Daoy (cell line): ENCODE results near the gene STX1A. TPM values are rescaled to one million over a fixed set of nuclear protein-coding genes. Genes with fewer than 3 reads are reported as not detected.
"Not testable (repeated sequence)": the region's sequence is repeated elsewhere in the genome, so short reads cannot be mapped to it uniquely, and the experiment has no call there.

ENCODE experiments used
- DNase-seq: peaks from one replicate; pipeline ENCODE4 v3.0.0-alpha.2; 2015; ENCODE audit warnings: low read depth
- total RNA-seq: library from RNA; depleted of rRNA; stranded (reverse); fragments of >200 nt; shearing (Covaris generic); gene quantifications from 2 replicates; pipeline ENCODE4 v1.2.3, GENCODE V29; 2014

STX1A gene
- total RNA-seq, 1 experiment from 2014 or later = 65.7 TPM

DNA sequence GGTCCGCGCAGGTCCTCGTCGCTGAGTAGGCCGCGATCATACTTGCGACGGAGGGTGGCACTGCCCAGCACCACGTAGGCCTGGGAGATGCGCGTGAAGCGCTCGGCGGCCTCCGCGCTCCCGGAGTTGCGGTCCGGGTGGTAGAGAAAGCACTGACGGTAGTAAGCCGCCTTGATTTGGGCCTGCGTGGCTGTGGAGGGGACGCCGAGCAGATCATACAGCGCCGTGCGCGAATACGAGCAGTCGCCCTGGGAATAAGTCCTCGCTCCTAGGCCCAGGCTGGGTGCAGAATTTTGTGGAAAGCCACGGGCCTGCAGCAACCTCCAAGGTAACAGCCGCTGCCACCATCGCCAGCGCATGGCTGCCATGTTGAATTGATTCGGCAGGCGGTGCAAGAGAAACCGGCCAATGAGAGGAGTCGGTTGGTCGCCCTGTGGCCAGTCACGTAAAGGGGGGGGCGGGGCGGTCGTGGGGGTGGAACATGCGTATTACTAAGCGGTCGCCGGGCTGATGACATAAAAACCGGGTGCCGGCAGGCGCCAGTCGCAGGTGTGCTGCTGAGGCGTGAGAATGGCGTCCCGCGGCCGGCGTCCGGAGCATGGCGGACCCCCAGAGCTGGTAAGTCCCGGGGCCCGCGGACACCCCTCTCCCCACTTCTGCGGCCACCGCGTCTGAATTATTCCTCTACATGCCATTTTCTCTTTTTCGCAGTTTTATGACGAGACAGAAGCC, 36.2 kb downstream of the STX1A start, which contains the start of the genes BUD23 and DNAJC30:
Gene BUD23, plus strand, starts transcription at position 542 of the 732 bp plus-strand sequence. Its CDS starts 29 bp downstream, at position 571.
Gene DNAJC30, minus strand, starts transcription at position 398 of the 732 bp plus-strand sequence. Its CDS starts 30 bp downstream, at position 368.
- DNase-seq = peak; percentile 100

GRCh38 chr7:73682745-73683055, 36.8 kb downstream of the STX1A start:
- DNase-seq = no peak

GRCh38 chr7:73681031-73681430, 38.4 kb downstream of the STX1A start:
- DNase-seq = peak; percentile 73

DNA sequence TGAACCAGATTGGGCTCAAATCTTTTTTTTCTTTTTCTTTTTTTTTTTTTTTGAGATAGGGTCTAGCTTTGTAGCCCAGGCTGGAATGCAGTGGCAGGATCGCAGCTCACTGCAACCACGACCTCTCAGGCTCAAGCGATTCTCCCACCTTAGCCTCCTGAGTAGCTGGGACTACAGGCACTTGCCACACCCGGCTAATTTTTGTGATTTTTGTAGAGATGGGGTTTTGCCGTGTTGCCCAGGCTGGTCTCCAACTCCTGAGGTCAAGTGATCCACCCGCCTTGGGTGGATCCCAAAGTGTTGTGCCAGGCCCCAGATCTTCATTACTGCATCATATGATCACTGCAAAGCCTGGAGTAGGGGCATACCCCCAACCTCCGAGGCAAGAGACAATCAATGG, 39.0 kb downstream of the STX1A start:
- no peak for DNase-seq

- DNase-seq = no peak
Measured at GRCh38 chr7:73679709-73680108, 39.8 kb downstream of the STX1A start.

DNA sequence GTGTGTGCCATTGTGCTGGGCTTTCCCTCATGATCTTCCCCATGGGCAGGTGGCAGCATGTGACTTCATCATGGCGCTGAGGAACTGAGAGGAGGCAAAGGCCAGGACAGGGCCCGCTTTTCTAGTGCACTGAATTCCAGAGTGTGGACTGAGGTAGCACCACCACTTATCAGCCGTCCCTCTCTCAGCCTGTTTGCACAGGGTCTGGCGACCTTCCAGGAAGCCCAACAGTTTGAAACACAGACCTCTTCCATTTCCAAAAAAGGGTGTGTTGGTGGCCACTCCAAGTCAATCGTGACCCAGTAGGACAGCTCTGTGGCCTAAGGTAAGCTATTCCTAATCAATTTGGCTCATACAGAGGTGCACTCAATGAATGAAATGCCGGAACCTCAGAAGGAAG, 40.6 kb downstream of the STX1A start:
- no peak for DNase-seq

GRCh38 chr7:73676062-73676461, 43.4 kb downstream of the STX1A start:
- DNase-seq = not testable (repeated sequence)

DNA sequence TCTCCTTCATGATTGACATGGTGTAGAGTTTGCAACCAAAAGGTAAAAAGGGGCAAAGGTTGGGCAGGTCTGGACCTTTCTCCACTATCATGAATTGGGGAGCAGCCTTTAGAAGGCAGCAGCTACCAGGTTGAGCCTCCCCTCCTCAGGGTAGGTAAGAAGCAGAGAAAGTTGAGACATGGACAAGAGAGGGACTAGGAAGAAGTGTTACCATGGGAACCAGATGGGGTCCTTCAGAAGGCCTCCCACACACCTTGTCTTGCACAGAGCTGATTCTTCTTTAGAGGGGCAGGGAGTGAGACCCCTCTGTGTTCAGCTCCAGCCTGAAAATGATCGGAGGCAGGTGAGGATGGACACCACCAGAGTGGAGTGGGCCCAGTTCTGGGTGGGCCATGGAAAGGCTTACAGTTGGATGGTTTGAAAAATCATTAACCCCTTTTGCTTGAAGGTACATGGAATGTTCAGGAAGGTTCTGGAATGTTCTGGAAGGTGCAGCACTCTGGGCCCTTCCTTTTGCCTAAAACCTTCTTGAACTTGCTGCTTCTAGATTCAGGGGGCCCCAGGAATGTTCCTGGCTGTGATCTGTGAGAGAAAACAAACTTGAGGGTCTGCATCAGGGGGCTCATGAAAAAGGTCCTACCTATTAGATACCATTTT, 44.9 kb downstream of the STX1A start:
- no peak for DNase-seq

GRCh38 chr7:73671857-73672445, 47.5 kb downstream of the STX1A start:
- no peak for DNase-seq

DNA sequence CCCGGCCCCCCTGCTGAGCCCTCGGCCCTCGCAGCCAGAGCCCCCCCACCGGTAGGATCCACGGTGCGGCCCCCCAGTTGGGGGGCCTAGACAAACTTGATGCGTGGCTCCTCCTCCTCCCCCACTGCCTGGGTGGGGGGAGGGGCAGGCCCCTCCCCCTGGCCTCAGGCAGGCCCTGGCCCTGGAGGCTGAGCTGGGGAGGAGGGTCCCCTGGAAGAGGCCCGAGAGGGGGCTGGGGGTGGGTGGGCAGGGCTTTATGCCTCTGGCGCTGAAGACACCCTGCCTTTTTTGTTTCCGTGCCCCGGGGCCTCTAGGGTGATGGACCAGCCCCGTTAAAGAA, 48.2 kb downstream of the STX1A start:
- no peak for DNase-seq

DNA sequence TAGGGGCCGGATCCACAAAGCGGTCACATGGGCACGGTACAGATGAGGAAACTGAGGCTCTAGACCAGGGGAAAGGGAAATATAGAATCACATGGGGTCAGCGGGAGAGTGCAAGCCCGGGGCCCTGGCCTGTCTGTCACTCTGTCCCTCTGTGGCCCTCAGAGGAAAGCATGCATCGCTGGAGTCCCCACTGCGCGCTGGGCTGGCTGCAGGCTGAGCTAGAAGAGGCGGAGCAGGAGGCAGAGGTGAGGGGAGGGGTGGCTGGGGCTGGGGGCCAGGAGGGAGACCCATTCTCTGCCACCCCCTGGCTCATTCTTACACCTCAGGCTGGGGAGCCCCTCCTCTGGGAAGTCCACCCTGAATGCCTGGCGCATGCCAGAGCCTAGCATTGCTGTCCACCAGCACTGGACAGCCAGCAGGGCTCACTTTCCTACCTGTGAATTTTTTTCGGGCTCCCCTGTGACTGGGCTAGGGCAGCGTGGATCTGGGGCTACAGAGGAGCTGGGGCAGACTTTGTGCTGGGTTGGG, 49.5 kb downstream of the STX1A start:
- DNase-seq = no peak

DNA sequence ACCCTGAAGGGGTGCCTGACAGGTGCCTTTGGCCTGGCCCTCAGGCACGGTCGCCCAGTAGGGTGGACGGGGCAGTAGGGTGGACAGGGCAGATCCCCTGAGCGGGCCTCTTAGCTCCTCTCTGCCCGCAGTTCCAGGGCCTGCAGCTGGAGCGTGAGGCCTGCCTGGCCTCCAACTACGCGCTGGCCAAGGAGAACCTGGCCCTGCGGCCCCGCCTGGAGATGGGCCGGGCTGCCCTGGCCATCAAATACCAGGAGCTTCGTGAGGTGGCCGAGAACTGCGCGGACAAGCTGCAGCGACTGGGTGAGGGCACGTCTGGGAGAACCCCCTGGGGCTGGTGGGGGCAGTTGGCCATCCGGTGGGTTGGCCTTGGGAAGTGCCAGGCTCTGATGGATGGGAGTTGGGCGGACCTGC, 50.2 kb downstream of the STX1A start:
- no peak for DNase-seq

DNA sequence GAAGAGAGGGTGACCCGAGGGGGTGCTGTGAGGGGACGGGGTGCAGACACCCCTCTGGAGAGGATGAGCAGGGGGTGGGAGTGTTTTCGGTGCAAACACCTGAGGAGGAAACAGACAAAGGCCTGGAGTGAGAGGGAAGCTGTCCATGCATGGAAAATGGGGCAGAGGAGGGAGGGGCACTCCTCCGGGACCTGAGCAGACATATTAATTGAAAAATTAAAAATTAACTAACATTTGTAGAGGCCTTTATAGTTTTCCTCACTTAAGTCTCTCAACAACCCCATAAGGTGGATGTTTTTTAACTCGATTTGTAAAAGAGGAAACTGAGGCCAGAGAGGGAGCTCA, 50.6 kb downstream of the STX1A start:
- no peak for DNase-seq

DNA sequence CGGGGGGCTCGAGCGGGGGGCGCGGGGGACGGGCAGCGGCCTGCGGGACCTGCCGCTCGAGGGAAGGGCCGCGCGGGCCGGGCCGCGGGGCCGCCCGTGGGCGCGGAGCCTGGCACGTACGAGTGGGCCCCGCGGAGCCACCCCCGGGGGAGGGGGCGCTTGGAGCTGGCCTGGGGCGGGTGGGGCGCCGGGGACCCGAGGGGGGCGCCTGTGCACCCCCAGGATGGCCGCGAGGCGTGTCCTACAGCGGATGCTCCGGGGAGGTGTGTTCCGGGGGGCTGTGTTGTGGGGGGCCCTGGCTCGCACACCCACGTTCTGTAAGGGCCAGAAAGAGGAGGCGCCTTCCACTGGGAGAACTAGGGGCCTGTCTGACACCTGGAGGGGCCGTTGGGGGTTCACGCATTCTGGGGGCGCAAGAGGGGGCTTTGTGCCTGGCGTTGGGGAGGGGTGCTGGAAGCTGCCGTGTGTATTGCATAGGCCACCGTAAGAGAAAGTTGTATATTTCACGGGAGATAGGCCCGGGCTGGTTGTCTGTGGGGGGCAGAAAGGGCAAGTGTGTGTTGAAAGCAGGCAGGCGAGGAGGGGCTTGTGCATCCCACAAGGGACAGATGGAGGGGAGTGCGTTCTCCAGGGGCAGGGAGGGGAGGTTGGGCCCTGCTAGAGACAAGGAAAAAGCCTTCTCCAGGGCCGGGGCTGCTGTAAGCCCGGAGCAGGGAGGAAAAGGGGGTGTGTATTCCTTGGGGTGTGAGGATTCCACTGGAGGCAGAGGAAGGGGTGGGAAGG, 51.2 kb downstream of the STX1A start:
- peak; percentile 41 for DNase-seq

DNA sequence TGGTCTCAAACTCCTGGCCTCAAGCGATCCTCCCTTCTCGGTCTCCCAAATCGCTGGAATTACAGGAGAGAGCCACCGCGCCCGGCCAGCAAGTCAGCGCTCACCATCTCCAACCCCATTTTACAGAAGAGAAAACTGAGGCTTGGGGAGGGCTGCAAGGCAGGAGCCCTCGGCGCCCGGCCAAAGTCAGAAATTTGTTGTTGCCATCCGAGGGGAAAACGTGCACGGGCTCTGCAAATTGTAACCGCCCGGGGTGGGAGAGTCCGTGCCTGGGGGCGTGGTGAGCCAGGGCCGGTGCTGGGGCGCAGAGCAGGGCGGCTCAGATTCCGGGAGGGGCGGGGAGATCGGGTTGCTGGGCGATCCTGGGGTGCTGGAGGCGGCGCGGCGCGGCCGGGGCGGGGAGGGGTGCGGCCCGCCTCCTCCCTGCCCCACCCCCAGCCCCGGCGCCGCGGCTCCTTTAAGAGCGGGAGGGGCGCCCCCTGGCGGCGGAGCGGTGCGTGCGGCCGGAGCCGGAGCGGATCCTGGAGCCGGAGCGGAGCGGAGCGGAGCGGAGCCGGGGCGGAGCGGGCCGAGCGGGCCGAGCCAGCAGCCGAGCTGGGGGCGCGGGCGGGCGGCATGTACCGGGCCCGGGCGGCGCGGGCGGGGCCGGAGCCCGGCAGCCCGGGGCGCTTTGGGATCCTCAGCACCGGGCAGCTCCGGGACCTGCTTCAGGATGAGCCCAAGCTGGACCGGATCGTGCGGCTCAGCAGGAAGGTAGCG, 51.9 kb downstream of the STX1A start, which contains the start of gene VPS37D:
Gene VPS37D, plus strand, starts transcription at position 488 of the 759 bp plus-strand sequence. Its CDS starts 128 bp downstream, at position 616.
- DNase-seq = peak; percentile 98

DNA sequence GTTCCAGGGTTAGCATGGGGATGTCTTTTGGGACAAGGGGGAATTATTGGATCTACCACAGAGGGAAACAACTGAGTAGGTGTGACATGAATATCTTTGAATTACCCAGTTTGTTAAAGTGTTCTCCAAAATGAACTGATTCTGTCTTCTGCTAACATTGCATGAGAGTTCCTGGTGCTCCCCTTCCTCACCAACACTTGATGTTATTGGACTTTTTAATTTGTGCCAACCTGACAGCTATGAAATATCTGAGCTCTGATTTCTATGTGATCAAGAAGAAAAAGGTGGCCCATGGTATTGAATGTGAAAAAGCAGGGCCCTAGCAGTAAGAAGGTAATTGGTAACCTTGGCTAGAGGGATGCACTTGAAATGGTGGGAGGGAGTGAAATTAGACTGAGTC, 56.4 kb downstream of the STX1A start:
- no peak for DNase-seq

GRCh38 chr7:73660594-73660993, 58.9 kb downstream of the STX1A start:
- not testable (repeated sequence) for DNase-seq

GRCh38 chr7:73659983-73660382, 59.5 kb downstream of the STX1A start:
- DNase-seq = no peak

DNA sequence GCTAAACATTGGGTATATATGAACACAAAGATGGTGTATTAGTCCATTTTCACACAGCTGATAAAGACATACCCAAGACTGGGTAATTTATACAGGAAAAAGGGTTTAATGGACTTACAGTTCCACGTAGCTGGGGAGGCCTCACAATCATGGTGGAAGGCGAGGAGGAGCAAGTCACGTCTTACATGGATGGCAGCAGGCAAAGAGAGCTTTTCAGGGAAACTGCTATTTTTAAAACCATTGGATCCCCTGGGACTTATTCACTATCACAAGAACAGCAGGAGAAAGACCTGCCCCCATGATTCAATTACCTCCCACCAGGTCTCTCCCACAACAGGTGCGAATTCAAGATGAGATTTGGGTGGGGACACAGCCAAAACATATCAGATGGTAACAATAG, 64.2 kb downstream of the STX1A start:
- not testable (repeated sequence) for DNase-seq

DNA sequence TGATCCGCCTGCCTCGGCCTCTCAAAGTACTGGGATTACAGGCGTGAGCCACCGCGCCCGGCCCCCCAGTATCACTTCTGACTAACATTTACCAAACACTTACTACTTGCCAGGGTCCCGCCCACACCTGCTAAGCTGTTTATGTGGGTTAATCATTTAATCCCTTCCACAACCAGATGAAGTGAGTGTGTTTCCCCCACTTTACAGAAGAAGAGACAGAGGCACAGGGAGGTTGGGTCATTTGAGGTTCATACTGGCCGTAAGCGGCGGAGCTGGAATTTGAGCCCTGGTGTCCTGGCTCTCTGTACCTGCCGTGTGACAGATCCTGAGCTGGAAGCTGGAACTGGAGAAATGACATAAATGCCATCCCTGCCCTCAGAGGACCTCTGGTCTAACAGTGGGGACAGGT, 66.9 kb downstream of the STX1A start:
- no peak for DNase-seq

GRCh38 chr7:73650524-73650923, 68.9 kb downstream of the STX1A start:
- DNase-seq = no peak
